Activated CD8-positive, alpha-beta memory T cell treated with anti-CD3 and anti-CD28 coated beads for 4 hours (primary cell): Measurements from ENCODE around the gene CFAP61.
"Not testable (repeated sequence)": the region's sequence is repeated elsewhere in the genome, so short reads cannot be mapped to it uniquely, and the experiment has no call there.

Experiments used
- DNase-seq, 2 donors: peaks; one replicate each; pipeline ENCODE4 v3.0.0-alpha.2; 2020; ENCODE audit warnings: low read depth in 2 of 2

Gene CFAP61, protein sequence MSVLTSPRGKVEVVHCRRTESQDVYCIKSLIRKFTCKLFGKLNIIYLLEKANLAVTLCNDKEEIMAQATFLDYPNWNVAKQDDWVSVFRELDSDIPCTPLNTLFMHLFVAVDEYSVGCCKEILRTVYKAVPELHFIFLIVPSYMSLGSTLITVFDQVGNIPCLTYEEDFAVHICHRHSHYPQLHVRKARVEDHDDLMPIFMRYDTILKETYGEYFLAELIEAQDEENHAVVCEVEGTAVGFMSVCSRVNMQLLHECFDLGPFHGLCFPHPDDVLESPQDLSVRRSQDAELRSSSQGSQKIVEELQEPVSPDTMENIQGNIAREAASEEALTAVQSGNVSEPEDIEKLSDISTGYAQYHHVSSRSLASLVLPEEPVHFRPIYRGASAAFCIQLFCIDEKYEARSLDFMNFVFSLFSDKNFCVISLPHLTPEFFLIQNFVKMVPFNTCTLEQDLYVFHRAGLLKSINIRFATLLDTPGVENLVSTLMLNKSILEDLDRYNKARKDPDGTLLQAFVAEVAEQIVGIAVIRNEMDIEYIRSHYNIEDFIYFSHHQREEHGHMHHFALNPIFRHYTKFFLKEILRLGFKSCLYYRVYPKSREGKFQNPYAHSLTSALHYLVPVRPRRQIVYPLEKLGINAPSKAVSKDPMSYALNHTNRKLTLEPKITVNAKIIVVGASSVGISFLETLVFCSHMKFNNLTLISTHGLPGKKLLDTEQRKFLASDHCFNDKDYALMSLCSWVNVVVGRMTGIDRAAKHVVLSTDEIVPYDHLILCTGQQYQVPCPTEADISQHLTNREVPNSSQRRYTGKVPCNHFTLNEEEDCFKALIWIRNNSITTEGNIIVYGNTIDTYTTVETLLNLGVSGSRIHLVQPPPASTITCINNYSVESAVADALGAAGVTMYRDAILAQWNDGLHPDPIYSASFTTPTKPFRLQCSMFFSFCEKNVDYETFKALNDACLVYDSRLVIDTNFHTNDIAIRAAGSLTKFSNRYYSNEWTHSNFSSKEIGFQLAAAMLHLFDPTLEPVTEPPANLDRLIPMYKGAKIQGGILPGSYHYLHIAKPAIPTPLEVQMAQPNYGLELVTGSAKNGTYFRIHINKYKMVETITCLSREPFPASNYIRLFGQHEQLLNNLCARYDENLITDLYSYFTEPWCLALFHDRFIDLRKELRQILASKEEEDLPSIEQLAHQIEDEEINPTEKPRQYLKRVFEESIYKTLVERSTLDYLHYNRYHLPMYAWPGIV

DNA sequence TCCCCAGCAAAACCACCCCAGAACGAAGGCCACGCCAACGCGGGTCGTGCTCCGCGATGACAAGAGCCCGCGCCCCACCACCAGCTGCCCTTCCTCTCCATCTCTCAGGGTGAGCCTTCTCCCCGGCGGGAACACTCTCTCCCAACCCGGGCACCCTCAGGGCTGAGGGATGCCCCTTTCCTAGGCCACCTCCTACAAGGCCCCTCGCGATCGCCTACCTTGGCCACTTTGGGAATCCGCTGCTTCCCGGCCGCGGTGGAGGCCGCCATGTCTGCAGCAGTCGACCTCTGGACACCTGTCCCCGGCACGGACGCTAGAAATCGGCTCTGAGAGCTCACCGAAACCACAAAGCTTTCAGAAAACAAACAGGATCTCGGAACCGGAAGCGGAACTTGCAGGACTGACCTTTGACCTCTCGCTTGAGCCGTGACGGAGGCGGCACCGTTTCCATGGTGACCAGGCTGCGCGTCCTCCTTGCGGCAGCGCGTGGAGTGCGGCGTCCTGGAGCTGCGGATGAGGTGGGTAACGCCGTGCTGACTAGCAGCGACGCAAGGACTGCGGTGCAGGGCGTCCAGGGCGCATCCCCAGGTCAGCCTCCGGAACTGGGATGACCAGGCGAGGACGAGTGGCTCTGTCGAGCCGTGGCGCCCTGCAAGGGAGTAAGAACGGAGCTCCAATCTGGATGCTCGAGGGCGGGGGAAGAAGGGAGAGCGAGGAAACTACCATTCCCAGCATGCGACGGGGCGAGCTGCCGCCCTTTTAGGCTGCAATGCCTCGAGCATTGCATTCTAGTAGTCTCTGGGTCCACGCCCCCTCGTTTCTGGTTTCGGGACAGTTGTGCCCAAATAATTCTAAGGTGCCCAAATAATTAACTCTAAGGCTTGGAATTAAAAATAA lies at the start of gene CFAP61, which contains the start of gene CRNKL1:
CFAP61 (plus strand) TSS at position 459 of the 897 bp plus-strand sequence. CDS start 4,122 bp downstream, outside the sequence.
CRNKL1 (minus strand) TSS at position 393 of the 897 bp plus-strand sequence; CDS start at position 269, 124 bp downstream.
- DNase-seq, result peak; percentile 93 to 96

DNA sequence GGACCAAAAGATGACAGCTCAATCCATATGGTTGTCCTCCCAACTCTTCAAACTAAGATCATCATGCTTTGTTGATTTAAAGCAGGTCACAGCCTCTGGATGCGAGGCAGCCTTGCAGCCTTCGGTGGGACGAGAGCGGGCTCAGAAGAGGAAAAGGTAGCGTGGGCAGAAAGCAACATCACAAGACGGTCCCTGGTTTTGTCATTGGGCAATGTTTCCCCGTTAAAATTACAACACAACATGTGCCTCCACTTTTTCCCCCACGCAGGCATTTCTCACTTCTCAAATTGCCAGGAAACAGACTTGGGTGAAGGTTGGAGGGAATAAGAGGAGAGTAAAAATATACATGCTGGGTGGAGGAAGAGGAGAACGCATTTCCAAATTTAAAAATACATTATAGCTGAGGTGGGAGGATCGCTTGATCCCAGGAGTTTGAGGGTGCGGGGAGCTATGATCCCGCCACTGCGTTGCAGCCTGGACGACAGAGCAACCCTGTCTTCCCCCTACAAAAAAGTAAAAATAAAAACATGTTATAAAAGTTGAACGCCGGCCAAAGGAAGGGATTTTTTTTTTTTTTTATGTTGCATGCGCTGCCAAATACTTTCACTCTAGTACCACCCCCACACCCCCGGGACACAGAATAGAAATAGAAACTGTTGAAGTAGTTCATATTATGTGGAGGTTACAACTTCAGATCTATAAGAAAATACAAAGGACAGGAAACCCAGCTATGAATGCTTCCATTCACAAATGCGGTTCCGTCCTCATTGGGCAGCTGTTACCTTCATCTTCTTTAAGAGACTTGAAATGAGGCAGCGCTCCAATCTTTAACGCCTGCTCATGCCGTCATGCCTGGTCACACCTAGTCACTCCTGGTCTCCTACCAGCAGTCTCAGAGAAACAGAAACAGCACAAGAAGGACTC lies 49.0 kb upstream of the CFAP61 start:
- no peak for DNase-seq

DNA sequence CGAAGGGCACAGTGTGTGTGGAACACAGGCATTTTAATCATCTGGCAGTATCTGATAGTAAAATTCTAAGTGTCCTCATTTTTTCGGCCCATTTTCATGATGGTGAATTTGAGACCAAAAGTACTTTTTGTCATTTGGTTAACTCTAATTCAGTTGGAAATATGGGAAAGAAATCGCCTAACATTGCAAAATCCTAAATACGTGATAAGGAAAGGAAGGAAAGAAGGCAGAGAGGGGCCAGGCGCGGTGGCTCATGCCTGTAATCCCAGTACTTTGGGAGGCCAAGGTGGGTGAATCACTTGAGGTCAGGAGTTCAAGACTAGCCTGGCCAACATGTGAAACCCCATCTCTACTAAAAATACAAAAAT lies 48.4 kb upstream of the CFAP61 start:
- not testable (repeated sequence) for DNase-seq

DNA sequence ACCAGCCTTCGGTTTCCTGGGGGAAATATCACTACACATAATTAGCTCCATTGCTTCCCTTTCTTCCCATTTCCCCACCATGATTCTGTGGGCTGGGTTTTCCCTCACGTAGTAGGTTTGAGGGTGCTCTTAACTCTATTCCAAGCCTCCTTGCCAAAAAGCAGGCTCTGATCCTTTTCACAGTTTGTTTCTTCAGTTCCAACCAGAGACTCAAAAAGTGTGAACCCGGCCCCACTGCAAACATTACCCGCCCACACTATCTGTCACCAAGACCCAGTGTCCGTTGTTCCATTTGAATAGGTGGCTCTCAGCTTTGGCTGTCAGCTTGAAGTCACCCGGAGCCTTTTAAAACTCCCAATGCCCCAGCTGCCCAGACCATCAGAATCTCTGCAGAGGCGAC lies 47.0 kb upstream of the CFAP61 start:
- DNase-seq, result no peak

DNA sequence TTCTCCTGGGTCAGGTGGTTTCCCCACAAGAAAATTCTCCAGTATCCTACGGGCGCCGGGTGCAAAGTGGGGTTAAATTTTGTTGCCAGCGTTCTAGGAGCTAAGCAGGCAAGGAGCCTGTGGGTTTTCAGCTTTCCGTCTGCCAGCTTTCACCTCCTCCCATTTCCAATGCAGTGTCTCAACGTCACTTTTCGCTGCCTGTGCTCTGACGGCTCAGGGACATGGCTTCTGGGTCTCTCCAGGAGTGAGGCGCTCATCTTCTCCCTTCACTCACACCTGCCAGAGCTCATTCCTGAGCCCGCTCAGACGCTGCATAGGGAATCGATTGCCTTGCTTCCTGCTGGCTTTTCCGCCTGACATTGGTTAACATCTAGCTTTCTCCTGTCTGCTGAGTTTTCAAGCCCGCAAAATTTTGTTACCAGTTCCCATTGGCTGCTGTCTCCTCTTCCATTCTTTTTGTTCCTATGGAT lies 42.5 kb upstream of the CFAP61 start:
- DNase-seq, result no peak

DNA sequence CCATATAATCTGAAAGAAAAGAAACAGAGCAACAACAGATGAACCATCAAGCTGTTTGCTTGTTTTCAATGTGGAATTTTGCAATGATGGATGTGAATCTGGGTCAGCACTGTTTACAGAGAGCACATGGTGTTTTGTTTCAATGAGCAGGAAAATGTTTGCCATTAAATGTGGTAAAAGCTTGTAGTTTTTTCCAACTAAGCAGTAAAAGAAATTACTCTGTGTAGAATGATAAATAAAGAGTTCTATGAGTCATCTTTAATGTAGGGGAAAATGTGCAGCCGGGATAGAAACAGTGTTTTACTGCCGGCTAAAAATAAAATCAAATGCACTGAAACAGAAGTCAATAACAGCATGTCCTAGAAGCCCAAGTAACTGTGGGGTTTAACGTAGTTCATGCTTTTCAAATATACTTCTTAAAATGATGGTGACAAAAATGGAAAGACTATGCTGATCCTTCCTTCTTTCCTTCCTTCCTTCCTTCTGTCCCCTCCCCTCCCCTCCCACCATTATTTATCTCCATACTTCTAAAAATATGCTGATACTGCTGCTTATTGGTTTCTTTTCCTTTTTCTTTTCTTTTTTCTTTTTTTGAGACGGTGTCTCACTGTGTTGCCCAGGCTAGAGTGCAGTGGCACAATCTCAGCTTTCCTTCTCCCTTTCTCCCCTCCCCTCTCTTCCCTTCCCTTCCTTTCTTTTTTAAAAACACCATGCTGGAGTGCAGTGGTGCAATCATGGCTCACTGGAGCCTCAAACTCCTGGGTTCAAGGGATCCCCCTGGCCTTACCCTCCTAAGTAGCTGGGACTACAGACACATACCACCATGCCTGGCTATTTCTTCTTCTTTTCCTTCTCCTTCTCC lies 41.5 kb upstream of the CFAP61 start:
- no peak for DNase-seq

DNA sequence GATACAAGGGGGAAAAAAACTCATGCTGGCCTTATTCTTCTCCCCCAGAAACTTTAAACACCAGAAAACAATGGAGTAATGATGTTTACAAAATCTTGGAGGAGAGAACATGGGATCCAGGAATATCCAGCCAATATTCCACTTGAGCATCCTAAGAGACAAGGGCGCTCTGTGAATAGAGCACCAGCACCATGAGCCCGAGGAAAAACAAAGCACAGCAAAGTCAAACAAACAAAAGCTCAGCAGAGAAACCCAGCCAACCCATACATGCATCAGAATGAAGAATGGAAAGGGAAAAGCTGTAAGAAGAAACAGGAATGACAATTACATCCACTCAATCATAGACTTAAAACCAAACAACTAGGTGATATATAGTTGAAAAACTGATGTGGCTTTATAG lies 39.8 kb upstream of the CFAP61 start:
- DNase-seq, result no peak

DNA sequence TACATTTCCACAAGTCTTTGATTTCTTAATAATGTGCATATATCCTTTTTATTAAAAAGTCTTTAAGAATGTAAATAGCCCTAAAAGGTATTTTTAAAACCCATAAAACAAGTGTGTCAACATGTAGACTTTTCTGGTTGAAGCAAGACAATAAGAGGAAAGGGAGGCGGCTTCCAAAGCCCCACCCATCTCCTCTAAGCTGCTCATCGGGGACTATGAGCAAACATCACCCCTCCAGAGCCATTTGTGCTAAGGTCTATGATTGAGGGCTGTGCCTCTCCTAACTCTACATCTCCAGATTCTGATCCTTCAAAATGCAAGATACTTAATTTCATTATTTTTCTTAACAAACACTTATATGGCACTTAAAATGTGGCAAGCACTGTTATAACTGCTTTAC lies 37.7 kb upstream of the CFAP61 start:
- DNase-seq, result no peak

DNA sequence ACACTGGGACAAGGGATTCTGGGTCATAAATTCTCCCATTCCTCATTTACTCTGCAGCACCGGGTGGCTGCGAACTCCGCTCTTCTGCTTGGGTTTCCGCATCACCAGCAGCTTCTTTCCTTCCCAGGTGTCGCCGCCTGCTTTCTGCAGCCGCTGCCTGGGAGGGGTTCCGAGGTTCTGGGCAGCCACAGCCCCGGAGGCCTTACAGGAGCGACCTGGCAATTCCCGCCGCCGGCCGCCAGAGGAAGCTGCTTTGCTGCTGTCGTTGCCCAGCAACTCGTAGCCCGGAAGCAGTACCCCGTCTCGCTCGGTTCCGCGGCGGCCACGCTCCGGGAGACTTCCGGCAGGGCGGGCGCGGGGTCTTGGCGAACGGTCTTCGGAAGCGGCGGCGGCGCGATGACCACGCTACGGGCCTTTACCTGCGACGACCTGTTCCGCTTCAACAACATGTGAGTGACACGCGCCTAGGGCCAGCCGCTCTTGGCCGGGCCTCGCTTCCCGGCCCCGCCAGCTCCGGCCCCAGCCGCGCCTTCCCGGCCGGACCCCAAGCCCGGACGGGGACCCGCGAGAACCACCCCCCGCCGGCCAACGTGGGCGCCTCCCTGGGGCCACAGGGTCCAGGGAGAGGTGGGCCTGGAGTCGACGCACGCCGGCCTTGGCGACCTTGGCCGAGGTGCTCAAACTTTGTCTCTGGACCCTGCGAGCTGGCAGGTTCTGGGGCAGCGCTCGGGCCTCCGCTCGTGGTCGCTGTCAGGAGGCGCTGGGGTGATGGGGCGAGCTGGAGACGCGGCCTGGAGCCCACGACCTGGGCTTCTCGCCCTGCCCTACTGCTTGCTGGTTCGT lies 35.1 kb upstream of the CFAP61 start, which contains the start of gene NAA20:
NAA20 (plus strand) TSS at position 362 of the 843 bp plus-strand sequence; CDS start at position 397, 35 bp downstream.
- DNase-seq, result peak; percentile 77 to 82

DNA sequence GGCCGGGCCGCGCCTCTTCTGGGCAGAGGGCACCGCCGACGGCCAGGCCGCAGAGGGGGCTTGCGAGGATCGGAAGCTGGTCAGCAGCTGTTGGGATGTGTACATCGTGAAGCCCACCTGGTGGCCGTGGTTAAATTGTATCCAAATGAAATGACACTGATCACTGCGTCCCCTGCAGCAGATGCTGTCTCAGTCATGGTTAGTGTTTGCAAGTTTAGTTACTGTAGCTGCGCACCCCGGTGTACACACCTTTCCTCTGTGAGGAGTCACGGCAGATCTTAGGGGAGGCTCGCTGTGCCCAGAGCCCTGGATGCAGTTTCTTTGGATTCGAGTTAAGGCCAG lies 34.5 kb upstream of the CFAP61 start:
- DNase-seq, result no peak

DNA sequence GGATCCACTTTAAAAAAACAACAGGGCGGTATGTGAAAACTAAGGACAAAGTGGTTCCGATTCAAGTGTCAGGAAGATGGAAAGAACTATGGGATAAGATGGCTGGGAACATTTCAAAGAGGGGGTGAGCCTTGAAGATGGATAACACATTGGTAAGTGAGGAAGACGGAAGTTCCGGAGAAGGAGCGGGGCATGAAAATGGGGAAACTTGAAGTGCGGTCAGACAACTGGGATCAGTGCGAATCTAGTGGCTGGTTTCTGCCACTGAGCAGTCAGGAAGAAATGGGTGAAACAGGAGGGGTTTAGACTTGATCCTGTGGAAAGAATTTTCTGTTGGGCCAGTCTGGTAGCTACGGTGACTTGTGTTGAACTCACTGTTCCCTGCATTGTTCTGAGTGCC lies 34.0 kb upstream of the CFAP61 start:
- no peak for DNase-seq

DNA sequence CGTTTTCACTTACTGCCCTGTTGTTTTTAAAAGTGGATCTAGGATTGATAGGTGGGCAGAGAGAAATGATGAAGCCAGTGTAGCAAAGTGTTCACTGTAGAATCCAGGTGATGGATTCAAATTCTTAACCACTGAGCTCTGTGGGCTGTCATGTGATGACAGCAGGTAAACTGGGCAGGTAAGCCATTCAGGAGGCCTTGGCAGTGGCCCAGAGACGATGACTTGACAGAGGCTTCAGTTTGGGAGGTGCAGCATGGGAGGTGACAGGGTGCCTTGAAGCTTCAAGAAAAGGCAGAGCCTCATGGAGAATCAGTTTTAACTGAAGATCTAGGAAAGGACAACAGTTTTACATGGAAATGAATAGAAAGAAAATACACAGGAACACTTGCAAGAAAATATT lies 33.2 kb upstream of the CFAP61 start:
- no peak for DNase-seq

DNA sequence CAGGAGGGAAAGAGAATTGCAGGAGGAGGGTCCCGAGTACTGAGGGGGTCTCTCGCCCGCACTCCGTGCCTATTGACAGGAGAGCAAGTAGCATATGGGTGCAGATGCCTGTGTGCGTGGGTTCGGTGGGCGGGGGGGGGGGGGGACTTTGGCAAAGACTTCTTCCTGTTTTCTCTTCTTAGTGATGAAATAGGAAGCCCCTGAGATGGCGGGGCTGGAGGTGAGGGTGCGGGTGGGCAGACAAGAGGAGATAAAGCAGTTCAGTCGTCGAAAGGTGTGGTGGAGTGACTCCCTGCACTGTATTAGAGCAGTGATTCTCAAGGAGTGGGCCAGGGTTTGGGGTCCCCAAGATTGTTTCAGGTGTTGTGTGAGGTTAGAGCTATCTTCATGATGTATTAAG lies 31.4 kb upstream of the CFAP61 start:
- DNase-seq, result no peak

DNA sequence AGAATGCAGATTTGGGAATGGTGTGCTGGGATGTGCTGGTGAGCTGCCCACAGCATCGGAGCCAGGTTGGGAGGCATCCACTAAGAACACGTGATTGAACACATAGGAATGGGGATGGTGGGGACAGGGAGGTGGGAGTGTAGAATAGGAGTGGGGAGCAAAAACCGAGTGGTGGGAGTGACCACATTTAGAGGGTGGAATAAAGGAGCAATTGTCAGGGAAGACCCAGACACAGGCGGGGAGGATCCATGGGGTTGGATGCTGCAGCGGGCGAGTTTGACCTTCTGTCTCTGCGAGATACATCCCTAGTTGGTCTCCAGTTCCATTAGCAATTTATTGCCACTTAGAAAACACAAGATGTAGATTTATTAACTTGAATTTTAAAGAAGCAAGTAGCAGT lies 30.5 kb upstream of the CFAP61 start:
- DNase-seq, result no peak

DNA sequence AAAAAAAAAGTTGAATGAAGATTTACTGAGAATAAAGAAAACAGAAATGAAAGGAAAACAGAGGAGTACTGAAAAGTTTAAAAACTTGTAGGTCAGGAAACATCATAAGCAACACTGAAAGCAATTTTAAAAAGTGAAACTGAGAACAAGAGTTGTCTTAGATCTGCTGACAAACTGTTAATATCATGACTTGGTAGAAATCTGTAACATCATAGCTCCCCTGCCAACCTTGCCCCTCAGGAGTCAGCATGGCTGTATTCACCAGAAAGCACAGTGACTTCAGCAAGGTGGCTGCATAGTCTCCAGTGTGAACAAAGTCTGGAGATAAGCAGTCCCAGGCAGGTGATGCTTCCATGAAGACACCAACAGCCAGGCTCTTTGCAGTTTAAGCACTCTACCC lies 29.8 kb upstream of the CFAP61 start:
- no peak for DNase-seq

DNA sequence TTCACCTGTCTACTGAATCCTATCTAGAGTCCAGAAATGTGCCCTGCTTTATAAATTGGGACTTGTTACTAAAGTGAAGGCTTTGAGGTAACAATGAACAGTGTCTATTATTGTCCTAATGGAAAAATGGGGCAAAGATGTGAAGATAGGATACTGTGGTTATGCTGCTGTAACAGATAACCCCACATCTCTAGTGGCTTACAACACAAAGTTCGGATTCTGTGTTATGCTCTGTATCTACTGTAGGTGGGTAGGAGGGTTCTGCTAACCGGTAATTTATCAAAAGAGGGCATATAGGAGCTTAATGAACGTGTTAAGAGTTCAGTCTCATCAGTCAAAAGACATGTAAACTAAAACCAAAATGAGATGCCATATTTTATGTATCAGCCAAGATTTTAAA lies 28.9 kb upstream of the CFAP61 start:
- DNase-seq, result no peak

DNA sequence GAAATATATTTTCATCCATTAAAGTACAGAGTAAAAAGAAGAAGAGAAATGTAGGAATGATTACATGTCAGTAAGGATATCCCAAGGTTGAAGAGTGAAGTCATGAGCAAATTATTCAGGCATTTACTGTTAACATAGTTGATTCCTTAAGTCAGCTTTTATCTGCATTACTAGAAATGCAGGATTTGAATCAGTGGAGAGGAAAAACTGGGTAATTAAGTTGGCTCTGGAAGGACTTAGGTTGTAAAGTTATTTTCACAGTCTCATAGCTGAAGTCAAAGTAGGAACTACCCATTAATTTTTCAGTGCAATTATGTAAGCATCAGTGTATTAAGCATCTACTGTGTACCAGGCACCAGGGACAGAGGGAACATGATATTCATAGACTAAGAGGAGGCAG lies 27.4 kb upstream of the CFAP61 start:
- no peak for DNase-seq

DNA sequence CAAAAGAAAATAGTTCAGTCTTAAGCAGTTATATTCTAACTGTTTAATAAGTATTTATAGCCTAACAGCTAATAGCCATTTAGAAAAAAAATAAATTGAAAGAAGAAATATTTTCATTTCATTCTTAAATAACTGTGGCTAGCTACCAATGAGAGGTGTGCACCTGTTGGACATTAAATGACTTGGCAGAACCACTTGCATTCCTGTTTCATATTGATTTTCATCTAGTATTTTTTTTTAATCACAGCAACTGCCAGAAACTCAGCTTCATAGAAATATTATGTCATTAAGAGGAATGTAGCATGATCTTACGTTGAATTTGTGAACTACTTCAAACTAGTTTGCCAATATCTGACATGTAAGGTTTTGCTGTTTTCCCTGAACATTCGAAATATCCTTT lies 25.0 kb upstream of the CFAP61 start:
- DNase-seq, result no peak
